Osteoblast (primary cell): ENCODE measurements around the gene IGSF22. TPM values are rescaled to one million over a fixed set of nuclear protein-coding genes. Genes with fewer than 3 reads are reported as not detected.

Source experiments
- DNase-seq: peaks from one replicate; pipeline ENCODE4 v3.0.0; 2011; ENCODE audit warnings: low spot score, mixed read lengths; ENCODE audit not compliant: insufficient read length; ENCODE audit errors: missing footprints
- H2AFZ ChIP-seq: 2 replicates; pipeline ENCODE4 v1.6.0; 2011; ENCODE audit warnings: mild to moderate bottlenecking, low read length
- H3K27ac ChIP-seq: 2 replicates; pipeline ENCODE4 v1.5.1; 2011; ENCODE audit warnings: mild to moderate bottlenecking, low read depth, low read length, moderate library complexity
- H3K27me3 ChIP-seq: 2 replicates; pipeline ENCODE4 v1.6.0; 2012; ENCODE audit warnings: mild to moderate bottlenecking, control low read depth, inconsistent platforms, low read length, moderate library complexity; ENCODE audit not compliant: insufficient read depth
- H3K36me3 ChIP-seq: 2 replicates; pipeline ENCODE4 v1.5.1; 2011; ENCODE audit warnings: mild to moderate bottlenecking, low read length, control low read depth, moderate library complexity; ENCODE audit not compliant: insufficient read depth
- H3K4me1 ChIP-seq: 2 replicates; pipeline ENCODE4 v1.5.1; 2011; ENCODE audit warnings: mild to moderate bottlenecking, low read length, control low read depth, moderate library complexity; ENCODE audit not compliant: insufficient read depth
- H3K4me2 ChIP-seq: 2 replicates; pipeline ENCODE4 v1.6.0; 2011; ENCODE audit warnings: mild to moderate bottlenecking, low read length; ENCODE audit not compliant: insufficient read depth
- H3K4me3 ChIP-seq: fragments of 200-600 bp; sonication (generic); 3 replicates; pipeline ENCODE4 v1.5.1; 2012; ENCODE audit warnings: mild to moderate bottlenecking, low read length, inconsistent platforms; ENCODE audit not compliant: insufficient read depth
- H3K79me2 ChIP-seq: 2 replicates; pipeline ENCODE4 v1.6.0; 2012; ENCODE audit warnings: mild to moderate bottlenecking, low read length, control low read depth, inconsistent platforms; ENCODE audit not compliant: insufficient read depth
- H3K9me3 ChIP-seq: 2 replicates; pipeline ENCODE4 v1.5.1; 2011; ENCODE audit warnings: low read depth, low read length, control low read depth
- H4K20me1 ChIP-seq: 2 replicates; pipeline ENCODE4 v1.6.0; 2012; ENCODE audit warnings: mild to moderate bottlenecking, low read length, control low read depth; ENCODE audit not compliant: insufficient read depth
- CTCF ChIP-seq: IDR thresholded peaks from 2 replicates; pipeline ENCODE4 v1.5.1; 2011; ENCODE audit warnings: mild to moderate bottlenecking, low read depth, low read length, moderate library complexity; ENCODE audit errors: extremely low read depth
- total RNA-seq: library from RNA; depleted of rRNA; stranded (reverse); fragments of >200 nt; gene quantifications from 2 replicates; pipeline ENCODE4 v1.2.3, GENCODE V29; 2012

IGSF22 gene
- total RNA-seq, 1 donor = not detected

DNA sequence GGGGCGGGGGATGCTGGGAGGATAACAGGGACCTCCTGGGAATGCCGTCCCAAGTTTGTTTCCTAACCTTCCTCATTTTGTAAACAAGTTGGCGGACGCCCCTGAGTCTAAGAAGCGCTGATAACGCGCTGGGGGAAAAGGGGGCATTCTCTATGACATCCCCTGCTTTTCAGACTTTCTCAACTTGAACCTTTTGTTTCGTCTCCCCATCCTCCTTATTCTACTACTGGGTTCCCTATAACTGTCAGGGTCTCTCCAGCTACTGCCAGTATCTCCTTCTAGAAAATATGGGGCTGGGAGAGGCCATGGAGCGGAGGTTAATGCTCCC is 26.8 kb downstream of the IGSF22 start:
- H2AFZ ChIP-seq = peak overlapping the region; percentile 51
- H3K4me2 ChIP-seq = peak overlapping the region; percentile 91
- H3K27me3 ChIP-seq = peaks cover 13% of the 10 kb centered on the region
- H4K20me1 ChIP-seq = no peaks in the 10 kb centered on the region
- H3K4me3 ChIP-seq = peak overlapping the region; percentile 80
- H3K27ac ChIP-seq = no peak overlapping the region
- peaks cover 14% of the 10 kb centered on the region for H3K4me1 ChIP-seq
- no peaks in the 10 kb centered on the region for H3K79me2 ChIP-seq
- no peaks in the 10 kb centered on the region for H3K36me3 ChIP-seq
- no peaks in the 10 kb centered on the region for H3K9me3 ChIP-seq
- TF ChIP-seq CTCF = no peak
- no peak for DNase-seq

DNA sequence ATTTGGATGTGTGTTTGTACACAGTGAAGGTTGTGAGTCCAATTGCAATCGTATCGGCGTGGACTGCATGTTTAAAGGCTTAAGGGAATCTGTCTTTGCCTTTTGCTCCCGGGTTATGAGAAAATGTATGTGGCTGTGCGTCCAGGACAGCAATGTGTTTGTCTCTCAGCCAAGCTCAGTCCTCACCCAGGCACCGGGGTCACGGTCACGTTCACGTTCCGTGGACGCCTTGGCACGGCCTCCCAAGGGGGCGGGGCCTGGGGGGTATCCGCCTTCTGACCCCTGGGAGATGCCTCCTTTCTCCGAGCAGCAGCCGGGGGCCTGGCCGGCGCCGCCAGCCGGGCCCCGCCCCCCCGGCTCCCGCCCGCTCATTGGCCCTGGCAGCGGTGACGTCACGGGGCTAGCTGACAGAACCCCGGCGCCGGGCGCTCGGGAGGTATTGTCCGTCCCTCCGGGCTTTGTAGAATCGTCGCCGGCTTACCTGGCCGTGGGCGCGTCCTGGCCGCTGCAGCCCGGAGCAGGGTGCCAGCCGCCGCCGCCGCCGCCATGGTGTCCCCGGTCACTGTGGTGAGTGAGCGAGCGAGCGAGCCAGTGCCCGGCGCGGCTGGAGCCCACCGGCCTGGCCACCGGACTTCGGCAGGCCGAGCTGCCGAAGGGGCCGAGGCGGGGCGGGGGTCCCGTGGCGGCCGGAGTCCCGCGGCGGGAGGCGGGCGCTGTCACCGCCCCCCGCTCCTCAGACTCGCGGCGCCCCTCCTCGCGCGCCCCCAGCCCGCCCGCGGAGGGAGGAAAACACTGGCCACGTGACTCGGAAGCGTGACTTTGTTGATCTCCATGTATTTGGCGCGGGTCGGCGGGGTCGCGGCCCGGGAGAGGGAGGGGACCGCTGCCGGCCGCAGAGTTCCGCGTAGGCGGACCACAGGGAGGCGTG is 27.4 kb downstream of the IGSF22 start, which contains the start of gene TMEM86A:
TMEM86A (plus strand) TSS at position 439 of the 928 bp plus-strand sequence; CDS start at position 547, 108 bp downstream.
- H2AFZ ChIP-seq = peak within 1 kb of the TSS; percentile 93
- DNase-seq = peak; percentile 100
- no peak for TF ChIP-seq CTCF
- peak within 1 kb of the TSS; percentile 80 for H3K4me3 ChIP-seq
- H4K20me1 ChIP-seq = no peaks in the 10 kb centered on the region
- H3K4me1 ChIP-seq = peaks cover 14% of the 10 kb centered on the region
- no peak within 1 kb of the TSS for H3K27ac ChIP-seq
- H3K4me2 ChIP-seq = peak within 1 kb of the TSS; percentile 91
- H3K9me3 ChIP-seq = no peaks in the 10 kb centered on the region
- no peaks in the 10 kb centered on the region for H3K79me2 ChIP-seq
- peaks cover 13% of the 10 kb centered on the region for H3K27me3 ChIP-seq
- H3K36me3 ChIP-seq = no peaks in the 10 kb centered on the region

DNA sequence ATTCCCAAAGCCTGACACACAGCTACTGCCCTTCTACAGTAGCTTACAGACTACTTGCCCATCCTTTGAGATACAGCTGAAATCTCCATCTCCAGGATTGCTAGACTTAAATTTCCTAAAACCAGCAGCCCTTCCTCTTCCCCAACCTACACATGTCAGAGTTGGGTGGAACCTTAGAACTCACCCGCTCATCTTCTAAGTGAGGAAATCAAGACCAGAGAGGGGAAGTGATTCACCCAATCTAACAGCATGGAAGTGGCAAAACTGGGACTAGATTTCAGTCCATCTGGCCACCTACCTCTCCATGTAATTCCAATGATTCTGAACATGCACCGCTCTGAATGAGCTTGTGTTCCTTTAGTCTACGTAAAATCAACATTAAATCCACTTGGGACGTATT is 28.4 kb downstream of the IGSF22 start:
- no peaks in the 10 kb centered on the region for H3K79me2 ChIP-seq
- TF ChIP-seq CTCF = no peak
- no peak overlapping the region for H3K4me2 ChIP-seq
- peaks cover 13% of the 10 kb centered on the region for H3K27me3 ChIP-seq
- H3K4me1 ChIP-seq = peaks cover 14% of the 10 kb centered on the region
- no peaks in the 10 kb centered on the region for H3K9me3 ChIP-seq
- no peak overlapping the region for H3K27ac ChIP-seq
- H3K4me3 ChIP-seq = no peak overlapping the region
- no peak overlapping the region for H2AFZ ChIP-seq
- no peak for DNase-seq
- no peaks in the 10 kb centered on the region for H4K20me1 ChIP-seq
- no peaks in the 10 kb centered on the region for H3K36me3 ChIP-seq

GRCh38 chr11:18696638-18697225 is 29.3 kb downstream of the IGSF22 start:
- peak; percentile 94 for DNase-seq
- no peak overlapping the region for H3K27ac ChIP-seq
- H2AFZ ChIP-seq = no peak overlapping the region
- H3K4me2 ChIP-seq = no peak overlapping the region
- peaks cover 13% of the 10 kb centered on the region for H3K27me3 ChIP-seq
- H3K79me2 ChIP-seq = no peaks in the 10 kb centered on the region
- no peaks in the 10 kb centered on the region for H3K36me3 ChIP-seq
- no peak for TF ChIP-seq CTCF
- H3K9me3 ChIP-seq = no peaks in the 10 kb centered on the region
- no peaks in the 10 kb centered on the region for H4K20me1 ChIP-seq
- peaks cover 14% of the 10 kb centered on the region for H3K4me1 ChIP-seq
- H3K4me3 ChIP-seq = no peak overlapping the region
